A549 (cell line): ENCODE measurements around the gene SLX9. TPM values are rescaled to one million over a fixed set of nuclear protein-coding genes. Genes with fewer than 3 reads are reported as not detected.

Source experiments
- ATAC-seq, 2 experiments: fragments of 200-7000 bp in 1 of 2; fragments of >200 bp in 1 of 2; cut with Nextera tagmentation in 1 of 2; cut with Tn5 transposase in 1 of 2; 3 replicates each; pipeline versions ENCODE4 v1.8.0 to v1.9.1; 2018 to 2020; ENCODE audit warnings: mild to moderate bottlenecking in 1 of 2, moderate library complexity in 1 of 2
- CTCF ChIA-PET: fragments of 300-600 bp; sonication (Branson Sonifier 250); formaldehyde crosslinking; extraction: SDS; loops from one replicate; lab custom pipeline; 2021; ENCODE audit warnings: antibody characterized with exemption, inconsistent platforms; lab: Yijun Ruan, JAX
- POLR2A ChIA-PET: fragments of 350-600 bp; formaldehyde crosslinking; extraction: SDS; loops from one replicate; lab custom pipeline; 2021; ENCODE audit warnings: antibody characterized with exemption, inconsistent platforms; lab: Yijun Ruan, JAX
- DNase-seq, 2 experiments: peaks; one replicate each; pipeline versions ENCODE4 v3.0.0 to v3.0.0-alpha.2; 2011 to 2016; ENCODE audit warnings: low read depth in 1 of 2, low spot score in 1 of 2
- FAIRE-seq: peaks from 2 replicates; lab custom pipeline; 2011; peaks lifted over from hg19 to GRCh38; lab: Jason Lieb, UNC
- H3K27ac ChIP-seq, 2 experiments: fragments of >200 bp; sonication (Bioruptor Twin); formaldehyde crosslinking; 3 replicates each; pipeline ENCODE4 v1.5.1; 2016 to 2017
- H3K4me1 ChIP-seq: fragments of >200 bp; sonication (Bioruptor Twin); formaldehyde crosslinking; 3 replicates; pipeline ENCODE4 v1.6.1; 2016
- H3K4me2 ChIP-seq: fragments of >200 bp; sonication (Bioruptor Twin); formaldehyde crosslinking; 3 replicates; pipeline ENCODE4 v1.6.1; 2016
- H3K4me3 ChIP-seq: fragments of >200 bp; sonication (Bioruptor Twin); formaldehyde crosslinking; 3 replicates; pipeline ENCODE4 v1.5.1; 2016
- H3K9me3 ChIP-seq: fragments of >200 bp; sonication (Bioruptor Twin); formaldehyde crosslinking; 3 replicates; pipeline ENCODE4 v1.6.1; 2016
- ATOH8 ChIP-seq: fragments of 250-450 bp; sonication (Bioruptor Pico); IDR thresholded peaks from 2 replicates; pipeline ENCODE4 v1.5.0; 2020; ENCODE audit warnings: low read depth, mild to moderate bottlenecking, moderate library complexity
- BHLHE40 ChIP-seq: IDR thresholded peaks from 2 replicates; pipeline ENCODE4 v1.6.1; 2012; ENCODE audit warnings: low read depth, low read length, inconsistent platforms
- E2F6 ChIP-seq: IDR thresholded peaks from 2 replicates; pipeline ENCODE4 v1.6.1; 2012; ENCODE audit warnings: low read depth, borderline replicate concordance
- EP300 ChIP-seq, 2 experiments: fragments of >200 bp; sonication (Bioruptor Twin); formaldehyde crosslinking; IDR thresholded peaks; 2 replicates in 1 of 2; 3 replicates in 1 of 2; pipeline ENCODE4 v1.6.1; 2016 to 2017
- ESRRA ChIP-seq: fragments of 150-350 bp; IDR thresholded peaks from 2 replicates; pipeline ENCODE4 v1.6.1; 2014; ENCODE audit warnings: mild to moderate bottlenecking, low read length, borderline replicate concordance
- FOSB ChIP-seq: fragments of 250-450 bp; sonication (Bioruptor Pico); IDR thresholded peaks from 2 replicates; pipeline ENCODE4 v1.5.0; 2020; ENCODE audit warnings: mild to moderate bottlenecking, moderate library complexity
- GATA3 ChIP-seq: IDR thresholded peaks from 2 replicates; pipeline ENCODE4 v1.6.1; 2012; ENCODE audit warnings: borderline replicate concordance
- HEYL ChIP-seq: fragments of 250-450 bp; sonication (Bioruptor Pico); IDR thresholded peaks from 2 replicates; pipeline ENCODE4 v1.8.0; 2021; ENCODE audit warnings: mild to moderate bottlenecking, moderate library complexity
- HMGXB4 ChIP-seq: fragments of 250-450 bp; sonication (Bioruptor Pico); IDR thresholded peaks from 2 replicates; pipeline ENCODE4 v1.5.0; 2021; ENCODE audit warnings: mild to moderate bottlenecking, moderate library complexity, borderline replicate concordance
- JUNB ChIP-seq: fragments of >200 bp; sonication (Bioruptor Twin); formaldehyde crosslinking; IDR thresholded peaks from 2 replicates; pipeline ENCODE4 v1.6.1; 2016
- KDM1A ChIP-seq: fragments of 200-600 bp; sonication (generic); IDR thresholded peaks from 2 replicates; pipeline ENCODE4 v1.6.1; 2016; ENCODE audit warnings: low read depth, mild to moderate bottlenecking
- MAX ChIP-seq: IDR thresholded peaks from 2 replicates; pipeline ENCODE4 v1.6.1; 2012
- MAZ ChIP-seq: fragments of 150-350 bp; IDR thresholded peaks from 2 replicates; pipeline ENCODE4 v1.6.1; 2014; ENCODE audit warnings: antibody characterized with exemption, low read depth, low read length, borderline replicate concordance
- NFE2L2 ChIP-seq: fragments of 150-350 bp; conservative IDR thresholded peaks from 2 replicates; pipeline ENCODE4 v1.6.1; 2014; ENCODE audit warnings: low read length
- NPAS2 ChIP-seq: fragments of 250-450 bp; sonication (Bioruptor Pico); IDR thresholded peaks from 2 replicates; pipeline ENCODE4 v1.8.0; 2022; ENCODE audit warnings: mild to moderate bottlenecking, moderate library complexity, borderline replicate concordance
- RFX5 ChIP-seq: fragments of 450-650 bp; IDR thresholded peaks from 2 replicates; pipeline ENCODE4 v1.7.1; 2014; ENCODE audit warnings: antibody characterized with exemption, mild to moderate bottlenecking, moderate library complexity
- SMC3 ChIP-seq: fragments of >200 bp; sonication (Bioruptor Twin); formaldehyde crosslinking; IDR thresholded peaks from 3 replicates; pipeline ENCODE4 v1.6.1; 2018; ENCODE audit warnings: inconsistent platforms
- SREBF2 ChIP-seq: fragments of 450-650 bp; IDR thresholded peaks from 2 replicates; pipeline ENCODE4 v1.6.1; 2014; ENCODE audit warnings: mild to moderate bottlenecking, moderate library complexity
- TFCP2L1 ChIP-seq: fragments of 250-450 bp; sonication (Bioruptor Pico); IDR thresholded peaks from 2 replicates; pipeline ENCODE4 v1.5.0; 2021; ENCODE audit warnings: mild to moderate bottlenecking
- WGBS: methylation state at CpG from one replicate; pipeline ENCODE4 v1.1.6; 2017; ENCODE audit errors: missing lambda C conversion rate; 5-methylcytosine and 5-hydroxymethylcytosine counted together
- polyA plus RNA-seq, 4 experiments: library from polyadenylated mRNA; depleted of rRNA in 3 of 4; stranded (reverse); fragments of >200 nt; fragmentation: RNase III in 1 of 4; extraction: RNeasy Plus Mini Kit Qiagen cat#74134 plus additional on column Dnase treatment in 1 of 4; gene quantifications; 2 replicates in 3 of 4; 3 replicates in 1 of 4; pipeline ENCODE4 v1.2.3, GENCODE V29; 2011 to 2017
- TF ChIP-seq, protein P1 (sequence below): fragments of >200 bp; sonication (Bioruptor Twin); formaldehyde crosslinking; IDR thresholded peaks from 2 replicates; pipeline ENCODE4 v1.6.1; 2016

SLX9 gene
- polyA plus RNA-seq, 2 of the 4 experiments (the other 2 are of a cell fraction): 26.9 to 40.6 TPM

GRCh38 chr21:44954281-44954771 is 14.5 kb downstream of the SLX9 start:
- DNase-seq: no peak
- CTCF ChIA-PET: interaction anchor here (1.2 to 14.2 kb wide), 4 partner anchors 9 to 186 kb away, joined by 3 to 224 read pairs (median 84); no protein-coding TSS in a partner anchor

DNA sequence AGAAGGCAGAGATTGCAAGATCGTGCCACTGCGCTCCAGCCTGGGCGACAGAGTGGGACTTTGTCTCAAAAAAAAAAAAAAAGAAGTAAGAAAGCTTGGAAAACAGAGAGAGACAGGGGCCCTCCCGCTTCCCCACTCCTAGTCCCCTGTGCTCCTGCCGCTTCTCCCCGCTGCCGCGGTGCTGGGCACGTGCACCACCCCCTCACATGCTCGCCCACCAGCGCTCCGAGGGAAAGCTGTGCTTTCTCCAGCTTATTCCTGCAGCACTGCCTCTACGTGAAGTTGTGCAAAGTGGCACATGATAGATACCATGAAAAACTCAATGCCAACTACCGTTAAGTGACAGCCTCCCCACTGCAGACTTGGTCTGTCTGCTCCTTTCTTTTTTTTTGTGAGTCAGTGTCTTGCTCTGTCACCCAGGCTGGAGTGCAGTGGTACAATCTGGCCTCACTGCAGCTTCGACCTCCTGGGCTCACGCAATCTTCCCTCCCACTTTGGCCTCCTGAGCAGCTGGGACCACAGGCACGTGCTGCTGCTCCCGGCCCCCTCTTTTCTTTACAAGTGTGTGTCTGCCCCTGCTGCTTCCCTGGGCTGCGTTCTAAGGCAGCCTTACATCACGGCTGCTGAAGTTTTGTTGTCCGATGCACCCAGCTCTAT is 15.4 kb downstream of the SLX9 start:
- WGBS: 92% methylated on average over 21 of the region's 21 CpGs
- ChIA-PET CTCF (interaction anchor here (13.4 to 14.2 kb wide), 2 partner anchors 173 to 185 kb away, joined by 163 to 224 read pairs; no protein-coding TSS in a partner anchor), POLR2A (no interaction called here)

More at GRCh38 chr21:44954281-44954771, 14.5 kb downstream of the SLX9 start:
- 86% methylated on average over 5 of the region's 22 CpGs for WGBS
- TF ChIP-seq NFE2L2 (no peak), BHLHE40 (no peak), SMC3 (no peak), EP300 (IDR thresholded peaks at IDR 0.05) (no peak), ATOH8 (no peak)
- Histone ChIP-seq H3K4me3 (no peak overlapping the region), H3K27ac (no peak overlapping the region), H3K9me3 (no peaks in the 10 kb centered on the region), H3K4me2 (no peak overlapping the region), H3K4me1 (peaks cover 4% of the 10 kb centered on the region; the same call in 2 of the 3 replicates)
- FAIRE-seq: no peak
- POLR2A ChIA-PET: no interaction called here
- no peak for ATAC-seq

GRCh38 chr21:44955798-44956175 is 16.0 kb downstream of the SLX9 start:
- H3K9me3 ChIP-seq: no peaks in the 10 kb centered on the region
- H3K4me2 ChIP-seq: no peak overlapping the region
- no peak overlapping the region for H3K27ac ChIP-seq
- H3K4me3 ChIP-seq: no peak overlapping the region
- H3K4me1 ChIP-seq: no peaks in the 10 kb centered on the region
- no peak for FAIRE-seq
- 92% methylated on average over 16 of the region's 16 CpGs for WGBS
- ChIA-PET POLR2A (no interaction called here), CTCF (interaction anchor here (13.4 to 14.2 kb wide), 2 partner anchors 173 to 184 kb away, joined by 163 to 224 read pairs; no protein-coding TSS in a partner anchor)
- TF ChIP-seq, protein P1, sequence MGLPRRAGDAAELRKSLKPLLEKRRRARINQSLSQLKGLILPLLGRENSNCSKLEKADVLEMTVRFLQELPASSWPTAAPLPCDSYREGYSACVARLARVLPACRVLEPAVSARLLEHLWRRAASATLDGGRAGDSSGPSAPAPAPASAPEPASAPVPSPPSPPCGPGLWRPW: no peak
- TF ChIP-seq HEYL (CRISPR knock-in tag) (no peak), TFCP2L1 (CRISPR knock-in tag) (no peak), EP300 (IDR thresholded peaks at IDR 0.05) (no peak), ESRRA (no peak), GATA3 (no peak), SREBF2 (no peak), FOSB (CRISPR knock-in tag) (no peak), MAZ (no peak), E2F6 (no peak), NPAS2 (CRISPR knock-in tag) (no peak), RFX5 (no peak)
- no peak for ATAC-seq
- no peak for DNase-seq

More for the DNA sequence above, 15.4 kb downstream of the SLX9 start:
- Histone ChIP-seq H3K4me1 (no peaks in the 10 kb centered on the region), H3K9me3 (no peaks in the 10 kb centered on the region), H3K4me3 (no peak overlapping the region), H3K4me2 (no peak overlapping the region), H3K27ac (no peak overlapping the region)
- DNase-seq (no peak), FAIRE-seq (no peak), ATAC-seq (no peak)
- TF ChIP-seq MAX: no peak
- no peak for TF ChIP-seq HMGXB4
- no peak for TF ChIP-seq KDM1A
- TF ChIP-seq FOSB (CRISPR knock-in tag): no peak
- no peak for TF ChIP-seq JUNB
